Measurements from ENCODE around the gene TSPEAR. TPM values are rescaled to one million over a fixed set of nuclear protein-coding genes. Genes with fewer than 3 reads are reported as not detected.

TSPEAR gene
- total and polyA plus RNA-seq, 2 of the 13 experiments (the other 11 are each of a cell fraction or from before 2014, with no cell fraction given) = 0.07 to 0.32 TPM

DNA sequence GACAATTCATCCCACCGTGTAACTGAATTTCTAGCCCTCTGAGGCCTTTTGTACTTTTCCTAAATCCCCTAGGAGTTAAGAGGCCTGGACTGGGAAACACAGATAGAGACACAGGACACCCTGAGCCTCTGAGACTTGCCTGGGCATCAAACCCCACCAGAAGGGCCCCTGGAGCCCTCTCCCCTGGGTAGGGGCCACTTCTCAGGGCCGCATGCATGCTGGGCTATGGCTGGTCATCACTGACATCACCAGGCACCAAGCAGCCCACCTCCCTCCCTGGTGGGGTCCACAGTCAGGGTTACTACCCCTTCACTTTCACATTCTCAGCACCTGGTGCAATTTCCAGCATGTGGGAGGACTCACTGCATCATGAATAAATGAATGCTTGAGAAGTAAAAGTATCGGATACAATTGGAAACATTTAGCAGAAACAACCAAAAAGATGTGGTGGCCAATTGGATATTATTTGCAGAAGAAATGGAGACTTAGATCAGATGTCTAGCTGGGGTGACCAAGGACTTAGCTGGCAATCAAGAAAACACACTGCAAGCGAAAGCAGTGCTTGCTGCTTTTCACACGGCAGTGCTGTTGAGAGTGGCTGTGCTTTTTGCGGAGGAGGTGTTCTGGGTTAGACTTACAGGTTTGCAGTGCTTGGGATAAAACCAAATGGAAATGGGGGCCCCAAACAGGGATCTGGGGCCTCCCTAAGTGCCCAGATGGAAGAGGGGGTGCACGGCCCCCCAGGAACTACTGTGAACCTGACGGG is 111.9 kb downstream of the TSPEAR start (continued):
- TF ChIP-seq ZNF296 (CRISPR knock-in tag; conservative IDR thresholded peaks at IDR 0.05) (no peak), U2AF1 (optimal IDR thresholded peaks at IDR 0.05; ENCODE audit: low read depth, low read length) (no peak), SMARCE1 (IDR thresholded peaks at IDR 0.05; ENCODE audit: borderline replicate concordance) (no peak), RXRA (CRISPR knock-in tag; IDR thresholded peaks at IDR 0.05) (no peak), CBX2 (IDR thresholded peaks at IDR 0.05; ENCODE audit: low read depth, low read length) (no peak), CBX2 (CRISPR knock-in tag; IDR thresholded peaks at IDR 0.05; ENCODE audit: low read depth) (no peak), ZNF577 (CRISPR knock-in tag; IDR thresholded peaks at IDR 0.05; ENCODE audit: borderline replicate concordance, low read depth) (no peak), SRSF1 (optimal IDR thresholded peaks at IDR 0.05; ENCODE audit: low read depth, low read length) (no peak), ERF (CRISPR knock-in tag; IDR thresholded peaks at IDR 0.05) (no peak), WIZ (CRISPR knock-in tag; IDR thresholded peaks at IDR 0.05) (no peak), CC2D1A (CRISPR knock-in tag; IDR thresholded peaks at IDR 0.05) (no peak), ZNF543 (CRISPR knock-in tag; IDR thresholded peaks at IDR 0.05) (no peak)
- TF ChIP-seq, protein P1, sequence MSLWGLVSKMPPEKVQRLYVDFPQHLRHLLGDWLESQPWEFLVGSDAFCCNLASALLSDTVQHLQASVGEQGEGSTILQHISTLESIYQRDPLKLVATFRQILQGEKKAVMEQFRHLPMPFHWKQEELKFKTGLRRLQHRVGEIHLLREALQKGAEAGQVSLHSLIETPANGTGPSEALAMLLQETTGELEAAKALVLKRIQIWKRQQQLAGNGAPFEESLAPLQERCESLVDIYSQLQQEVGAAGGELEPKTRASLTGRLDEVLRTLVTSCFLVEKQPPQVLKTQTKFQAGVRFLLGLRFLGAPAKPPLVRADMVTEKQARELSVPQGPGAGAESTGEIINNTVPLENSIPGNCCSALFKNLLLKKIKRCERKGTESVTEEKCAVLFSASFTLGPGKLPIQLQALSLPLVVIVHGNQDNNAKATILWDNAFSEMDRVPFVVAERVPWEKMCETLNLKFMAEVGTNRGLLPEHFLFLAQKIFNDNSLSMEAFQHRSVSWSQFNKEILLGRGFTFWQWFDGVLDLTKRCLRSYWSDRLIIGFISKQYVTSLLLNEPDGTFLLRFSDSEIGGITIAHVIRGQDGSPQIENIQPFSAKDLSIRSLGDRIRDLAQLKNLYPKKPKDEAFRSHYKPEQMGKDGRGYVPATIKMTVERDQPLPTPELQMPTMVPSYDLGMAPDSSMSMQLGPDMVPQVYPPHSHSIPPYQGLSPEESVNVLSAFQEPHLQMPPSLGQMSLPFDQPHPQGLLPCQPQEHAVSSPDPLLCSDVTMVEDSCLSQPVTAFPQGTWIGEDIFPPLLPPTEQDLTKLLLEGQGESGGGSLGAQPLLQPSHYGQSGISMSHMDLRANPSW (CRISPR knock-in tag; IDR thresholded peaks at IDR 0.05; ENCODE audit: borderline replicate concordance) = no peak
